GM19025 (cell line): Measurements from ENCODE around the gene HES7.

Source experiments
- ATAC-seq: cut with Tn5 transposase; IDR thresholded peaks from one replicate; pipeline ENCODE4 v1.9.1; 2021; ENCODE audit warnings: mild to moderate bottlenecking, low read depth, moderate library complexity; ENCODE audit not compliant: unreplicated experiment

HES7 gene

GRCh38 chr17:8155996-8156245 is 32.0 kb upstream of the HES7 start:
- ATAC-seq = no peak

- no peak for ATAC-seq
These were observed 31.5 kb upstream of the HES7 start for GRCh38 chr17:8155231-8155995.

GRCh38 chr17:8154608-8155155 is 30.8 kb upstream of the HES7 start:
- ATAC-seq = no peak

GRCh38 chr17:8153957-8154607 is 30.2 kb upstream of the HES7 start:
- no peak for ATAC-seq

- no peak for ATAC-seq
These were observed 29.6 kb upstream of the HES7 start for GRCh38 chr17:8153525-8153956.

- no peak for ATAC-seq
These were observed 29.1 kb upstream of the HES7 start for GRCh38 chr17:8153031-8153451.

- no peak for ATAC-seq
These were observed 28.3 kb upstream of the HES7 start, which contains the start of gene PER1 for GRCh38 chr17:8152112-8152775. TSS of gene PER1 (minus strand) at chr17:8152404. CDS start at chr17:8150706, 1,698 bp downstream.

GRCh38 chr17:8151641-8152111 is 27.8 kb upstream of the HES7 start:
- no peak for ATAC-seq

GRCh38 chr17:8151120-8151640 is 27.3 kb upstream of the HES7 start:
- ATAC-seq = peak; percentile 51

GRCh38 chr17:8150194-8151119 is 26.6 kb upstream of the HES7 start:
- ATAC-seq = no peak

- no peak for ATAC-seq
These were observed 25.7 kb upstream of the HES7 start for GRCh38 chr17:8149419-8150193.

- ATAC-seq = no peak
These were observed 24.7 kb upstream of the HES7 start for GRCh38 chr17:8148560-8148959.

GRCh38 chr17:8147805-8148404 is 24.0 kb upstream of the HES7 start:
- no peak for ATAC-seq

GRCh38 chr17:8147141-8147804 is 23.4 kb upstream of the HES7 start:
- no peak for ATAC-seq

- ATAC-seq = no peak
These were observed 22.7 kb upstream of the HES7 start for GRCh38 chr17:8146381-8147140.

- no peak for ATAC-seq
These were observed 21.9 kb upstream of the HES7 start for GRCh38 chr17:8145811-8146210.

GRCh38 chr17:8144401-8145231 is 20.7 kb upstream of the HES7 start:
- no peak for ATAC-seq
